HG03460 (cell line): ENCODE measurements around the gene AMPH.

Source experiments
- ATAC-seq: cut with Tn5 transposase; IDR thresholded peaks from one replicate; pipeline ENCODE4 v1.9.1; 2021; ENCODE audit not compliant: unreplicated experiment

Gene AMPH

GRCh38 chr7:38545977-38546376 is 85.2 kb downstream of the AMPH start:
- ATAC-seq: no peak

GRCh38 chr7:38542156-38542555 is 89.0 kb downstream of the AMPH start:
- no peak for ATAC-seq

GRCh38 chr7:38541440-38541839 is 89.7 kb downstream of the AMPH start:
- no peak for ATAC-seq

GRCh38 chr7:38539477-38540081 is 91.6 kb downstream of the AMPH start:
- ATAC-seq: no peak

- ATAC-seq: no peak
These were observed 96.1 kb downstream of the AMPH start for GRCh38 chr7:38535073-38535472.

GRCh38 chr7:38525857-38526256 is 105.3 kb downstream of the AMPH start:
- ATAC-seq: no peak

- ATAC-seq: no peak
These were observed 106.4 kb downstream of the AMPH start for GRCh38 chr7:38524786-38525185.

GRCh38 chr7:38520741-38521140 is 110.4 kb downstream of the AMPH start:
- ATAC-seq: no peak

- no peak for ATAC-seq
These were observed 112.6 kb downstream of the AMPH start for GRCh38 chr7:38518541-38518940.

GRCh38 chr7:38512704-38513103 is 118.5 kb downstream of the AMPH start:
- ATAC-seq: no peak

- ATAC-seq: no peak
These were observed 118.9 kb downstream of the AMPH start for GRCh38 chr7:38512291-38512690.

GRCh38 chr7:38507384-38507783 is 123.8 kb downstream of the AMPH start:
- no peak for ATAC-seq

- no peak for ATAC-seq
These were observed 124.4 kb downstream of the AMPH start for GRCh38 chr7:38506756-38507155.

- ATAC-seq: no peak
These were observed 125.2 kb downstream of the AMPH start for GRCh38 chr7:38506004-38506403.

- ATAC-seq: no peak
These were observed 126.5 kb downstream of the AMPH start for GRCh38 chr7:38504684-38505083.

GRCh38 chr7:38502848-38503247 is 128.3 kb downstream of the AMPH start:
- ATAC-seq: no peak

GRCh38 chr7:38502289-38502688 is 128.9 kb downstream of the AMPH start:
- no peak for ATAC-seq

- ATAC-seq: no peak
These were observed 139.2 kb downstream of the AMPH start for GRCh38 chr7:38492010-38492409.

- ATAC-seq: no peak
These were observed 148.7 kb downstream of the AMPH start for GRCh38 chr7:38482521-38482920.

GRCh38 chr7:38481401-38481800 is 149.8 kb downstream of the AMPH start:
- ATAC-seq: no peak

GRCh38 chr7:38478404-38478803 is 152.8 kb downstream of the AMPH start:
- no peak for ATAC-seq

- ATAC-seq: no peak
These were observed 153.8 kb downstream of the AMPH start for GRCh38 chr7:38477333-38477732.

GRCh38 chr7:38476764-38477163 is 154.4 kb downstream of the AMPH start:
- ATAC-seq: no peak

- ATAC-seq: no peak
These were observed 165.2 kb downstream of the AMPH start for GRCh38 chr7:38465956-38466355.
